Measurements from ENCODE around the gene FAM234B. TPM values are rescaled to one million over a fixed set of nuclear protein-coding genes. Genes with fewer than 3 reads are reported as not detected.

Gene FAM234B
- total and polyA plus RNA-seq, 2 donors from 2014 or later: 9.6 TPM

DNA sequence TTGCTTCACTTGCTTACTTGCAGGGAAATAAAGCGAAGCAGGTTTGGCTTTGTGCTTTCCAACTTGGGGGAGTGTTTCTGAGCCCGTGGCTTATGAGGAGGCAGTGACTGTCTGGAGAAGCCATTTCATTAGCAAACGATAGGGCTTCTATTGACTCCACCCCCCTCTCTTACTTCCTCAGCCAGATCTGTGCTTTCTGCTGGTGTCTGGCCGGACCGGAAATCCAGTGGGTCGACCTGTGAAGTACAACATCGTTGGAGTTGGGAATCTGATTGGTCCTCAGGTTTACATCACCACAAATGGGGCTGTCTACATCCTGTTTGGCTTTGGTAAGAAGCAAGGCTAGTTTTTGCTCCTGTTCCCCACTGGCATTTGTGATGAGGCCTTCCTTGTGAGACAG is 22.3 kb downstream of the FAM234B start:
- Histone ChIP-seq H3K27ac (ENCODE audit: low read depth in 2 of 2, low read length in 2 of 2) (no peak overlapping the region), H3K27me3 (ENCODE audit: control insufficient read depth, insufficient read depth, low read length) (no peaks in the 10 kb centered on the region), H3K9ac (ENCODE audit: low read length in 3 of 3) (no peak overlapping the region), H3K4me1 (ENCODE audit: control insufficient read depth in 2 of 3, insufficient read depth in 2 of 3, low read depth in 1 of 3, low read length in 3 of 3) (no peaks in the 10 kb centered on the region), H3K9me3 (ENCODE audit: control insufficient read depth in 2 of 3, insufficient read depth in 1 of 3, low read length in 3 of 3) (no peaks in the 10 kb centered on the region), H3K4me3 (ENCODE audit: low read length in 3 of 3) (no peak overlapping the region), H3K36me3 (ENCODE audit: control insufficient read depth in 2 of 3, insufficient read depth in 3 of 3, low read length in 3 of 3) (peaks cover 0 to 11% (median 9%) of the 10 kb centered on the region in 3 donors)
- TF ChIP-seq, protein P1, sequence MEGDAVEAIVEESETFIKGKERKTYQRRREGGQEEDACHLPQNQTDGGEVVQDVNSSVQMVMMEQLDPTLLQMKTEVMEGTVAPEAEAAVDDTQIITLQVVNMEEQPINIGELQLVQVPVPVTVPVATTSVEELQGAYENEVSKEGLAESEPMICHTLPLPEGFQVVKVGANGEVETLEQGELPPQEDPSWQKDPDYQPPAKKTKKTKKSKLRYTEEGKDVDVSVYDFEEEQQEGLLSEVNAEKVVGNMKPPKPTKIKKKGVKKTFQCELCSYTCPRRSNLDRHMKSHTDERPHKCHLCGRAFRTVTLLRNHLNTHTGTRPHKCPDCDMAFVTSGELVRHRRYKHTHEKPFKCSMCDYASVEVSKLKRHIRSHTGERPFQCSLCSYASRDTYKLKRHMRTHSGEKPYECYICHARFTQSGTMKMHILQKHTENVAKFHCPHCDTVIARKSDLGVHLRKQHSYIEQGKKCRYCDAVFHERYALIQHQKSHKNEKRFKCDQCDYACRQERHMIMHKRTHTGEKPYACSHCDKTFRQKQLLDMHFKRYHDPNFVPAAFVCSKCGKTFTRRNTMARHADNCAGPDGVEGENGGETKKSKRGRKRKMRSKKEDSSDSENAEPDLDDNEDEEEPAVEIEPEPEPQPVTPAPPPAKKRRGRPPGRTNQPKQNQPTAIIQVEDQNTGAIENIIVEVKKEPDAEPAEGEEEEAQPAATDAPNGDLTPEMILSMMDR (IDR thresholded peaks at IDR 0.05; ENCODE audit: borderline replicate concordance, extremely low read depth, insufficient read depth): no peak
- DNase-seq: no peak
- no peak for FAIRE-seq
- intact Hi-C loops (cut with DNase I): no loop called here

DNA sequence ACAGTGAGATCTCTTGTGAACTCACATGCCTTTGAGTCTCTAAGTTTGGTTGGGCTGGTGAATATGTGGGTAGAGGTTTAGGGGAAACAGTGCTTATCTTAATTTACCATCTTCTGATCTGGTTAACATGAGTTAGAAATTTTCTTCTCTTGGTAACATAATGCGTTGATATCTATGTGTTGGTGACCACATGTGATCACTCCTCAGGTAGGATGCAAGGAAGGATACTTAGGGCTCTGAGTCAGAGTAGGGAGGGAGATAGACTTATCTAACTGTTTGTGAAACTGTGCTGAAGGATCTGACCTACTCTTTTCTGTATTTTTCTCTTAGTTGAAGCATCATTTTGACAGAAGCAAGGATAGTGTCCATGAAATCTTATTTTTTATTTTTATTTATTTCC is 23.1 kb downstream of the FAM234B start:
- H3K4me1 ChIP-seq (ENCODE audit: control insufficient read depth in 2 of 3, insufficient read depth in 2 of 3, low read depth in 1 of 3, low read length in 3 of 3): no peaks in the 10 kb centered on the region
- H3K9ac ChIP-seq (ENCODE audit: low read length in 3 of 3): no peak overlapping the region
- peaks cover 0 to 9% (median 7%) of the 10 kb centered on the region in 3 donors for H3K36me3 ChIP-seq (ENCODE audit: control insufficient read depth in 2 of 3, insufficient read depth in 3 of 3, low read length in 3 of 3)
- TF ChIP-seq, protein P1 (IDR thresholded peaks at IDR 0.05; ENCODE audit: borderline replicate concordance, extremely low read depth, insufficient read depth): no peak
- no peak overlapping the region for H3K27ac ChIP-seq (ENCODE audit: low read depth in 2 of 2, low read length in 2 of 2)
- intact Hi-C loops (cut with DNase I): no loop called here
- no peak for FAIRE-seq
- no peaks in the 10 kb centered on the region for H3K27me3 ChIP-seq (ENCODE audit: control insufficient read depth, insufficient read depth, low read length)
- H3K9me3 ChIP-seq (ENCODE audit: control insufficient read depth in 2 of 3, insufficient read depth in 1 of 3, low read length in 3 of 3): no peaks in the 10 kb centered on the region
- no peak overlapping the region for H3K4me3 ChIP-seq (ENCODE audit: low read length in 3 of 3)
- no peak for DNase-seq

- H3K9ac ChIP-seq (ENCODE audit: low read length in 3 of 3): no peak overlapping the region
- no peaks in the 10 kb centered on the region for H3K9me3 ChIP-seq (ENCODE audit: control insufficient read depth in 2 of 3, insufficient read depth in 1 of 3, low read length in 3 of 3)
- no peak overlapping the region for H3K27ac ChIP-seq (ENCODE audit: low read depth in 2 of 2, low read length in 2 of 2)
- TF ChIP-seq, protein P1 (IDR thresholded peaks at IDR 0.05; ENCODE audit: borderline replicate concordance, extremely low read depth, insufficient read depth): no peak
- intact Hi-C loops (cut with DNase I): no loop called here
- H3K27me3 ChIP-seq (ENCODE audit: control insufficient read depth, insufficient read depth, low read length): no peaks in the 10 kb centered on the region
- peaks cover 0 to 9% (median 7%) of the 10 kb centered on the region in 3 donors for H3K36me3 ChIP-seq (ENCODE audit: control insufficient read depth in 2 of 3, insufficient read depth in 3 of 3, low read length in 3 of 3)
- no peak for FAIRE-seq
- no peak for DNase-seq
- no peaks in the 10 kb centered on the region for H3K4me1 ChIP-seq (ENCODE audit: control insufficient read depth in 2 of 3, insufficient read depth in 2 of 3, low read depth in 1 of 3, low read length in 3 of 3)
- H3K4me3 ChIP-seq (ENCODE audit: low read length in 3 of 3): no peak overlapping the region
These were observed 25.2 kb downstream of the FAM234B start for GRCh38 chr12:13069380-13069779.
